ENCODE results near the gene ARSG.

ARSG gene

DNA sequence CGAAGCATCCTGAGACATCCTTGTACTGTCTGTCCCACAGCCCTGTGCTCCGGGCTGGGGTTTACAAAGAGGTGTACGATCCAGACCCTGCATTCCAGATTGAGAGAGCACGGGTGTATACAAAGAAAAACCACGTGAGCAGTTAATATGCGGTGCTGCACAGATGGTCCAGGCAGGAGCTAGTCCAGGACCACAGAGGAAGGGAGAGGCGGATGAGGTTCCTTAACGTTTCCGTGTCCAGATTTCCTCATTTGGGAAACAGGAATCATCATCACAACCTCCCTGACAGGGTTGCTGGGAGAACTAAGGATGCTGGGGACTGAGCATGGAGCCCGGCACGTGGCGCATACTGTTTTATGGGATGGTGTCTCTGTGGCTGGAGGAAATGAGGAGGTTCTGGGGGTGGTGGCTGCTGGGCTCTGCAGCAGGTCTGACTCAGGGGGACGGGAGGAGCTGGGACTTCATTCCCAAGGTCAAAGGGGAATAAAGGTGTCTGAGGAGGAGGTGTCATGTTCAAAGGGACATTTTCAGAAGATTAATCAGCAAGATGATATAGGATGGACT lies 139.8 kb downstream of the ARSG start:
- no peak for DNase-seq (ENCODE audit: low read depth)

DNA sequence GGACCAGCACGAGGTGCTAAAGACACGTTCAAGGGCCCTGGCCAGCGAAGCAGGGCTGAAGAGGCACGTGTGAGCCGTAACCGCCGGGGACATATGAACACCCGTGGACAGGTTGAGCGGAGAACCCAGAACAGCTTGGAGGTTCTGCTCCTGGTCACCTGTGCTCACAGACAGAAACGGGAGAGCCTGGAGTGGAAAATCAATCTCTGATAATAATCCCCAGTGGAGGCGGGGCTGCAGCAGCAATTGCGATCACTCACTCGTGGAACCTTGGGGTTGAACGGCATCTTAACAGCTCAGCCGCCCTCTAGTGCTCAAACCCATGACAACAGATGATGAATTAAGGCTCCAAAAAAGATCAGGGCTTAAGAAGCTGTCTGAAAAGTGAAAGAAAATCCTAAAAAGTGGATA lies 140.4 kb downstream of the ARSG start:
- DNase-seq (ENCODE audit: low read depth), result peak; percentile 25

DNA sequence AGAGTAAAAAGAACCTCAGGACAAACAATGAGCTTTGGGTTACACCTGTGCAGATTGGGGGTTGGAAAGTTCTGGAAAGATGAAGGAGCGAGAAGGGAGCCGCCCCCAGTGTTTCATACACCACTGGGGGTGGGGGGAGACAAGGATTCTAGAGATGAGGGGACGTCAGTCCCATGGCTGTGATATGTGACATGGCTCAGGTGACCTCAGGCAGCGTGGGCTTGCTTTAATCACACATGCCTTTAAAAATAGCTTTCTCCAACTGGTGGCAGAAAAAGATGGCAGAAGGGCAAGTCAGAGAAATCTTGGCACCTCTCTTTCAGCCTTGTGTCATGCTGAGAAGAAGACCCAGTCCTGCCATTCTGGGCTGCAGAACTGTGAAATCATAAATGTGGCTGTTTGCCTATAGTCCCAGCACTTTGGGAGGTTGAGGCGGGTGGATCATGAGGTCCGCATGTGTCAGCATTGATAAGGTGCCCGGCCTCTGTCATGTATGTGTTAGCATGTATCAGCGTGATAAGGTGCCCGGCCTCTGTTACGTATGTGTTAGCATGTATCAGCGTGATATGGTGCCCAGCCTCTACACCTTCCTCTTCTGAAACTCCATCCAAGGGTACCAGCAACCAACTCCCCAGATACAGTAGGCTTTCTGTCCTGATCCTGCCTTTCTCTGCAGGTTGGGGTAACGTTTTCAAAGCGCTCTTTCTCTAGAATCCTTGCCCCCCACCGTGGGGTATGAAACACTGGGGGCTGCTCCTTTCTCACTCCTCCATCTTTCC lies 141.0 kb downstream of the ARSG start:
- DNase-seq (ENCODE audit: low read depth), result no peak

DNA sequence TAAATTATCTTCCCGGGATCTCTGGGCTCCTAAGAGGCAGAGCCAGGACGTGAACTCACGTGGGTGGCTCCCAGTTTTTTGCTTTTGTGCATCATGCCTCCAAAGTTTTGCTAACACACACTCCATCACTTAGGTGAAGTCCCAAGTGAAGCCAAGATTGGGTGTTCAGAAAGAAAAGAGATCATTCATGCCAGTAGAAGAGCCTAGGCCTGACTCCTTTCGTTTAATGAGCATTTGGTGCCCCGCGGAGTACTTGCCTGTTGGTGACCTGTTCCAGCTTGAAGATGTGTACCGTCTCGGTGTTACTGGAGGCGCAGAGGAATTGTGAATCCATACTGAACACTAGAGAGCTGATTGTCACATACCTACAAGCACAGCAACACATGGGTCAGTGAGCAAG lies 141.9 kb downstream of the ARSG start:
- DNase-seq (ENCODE audit: low read depth), result no peak

DNA sequence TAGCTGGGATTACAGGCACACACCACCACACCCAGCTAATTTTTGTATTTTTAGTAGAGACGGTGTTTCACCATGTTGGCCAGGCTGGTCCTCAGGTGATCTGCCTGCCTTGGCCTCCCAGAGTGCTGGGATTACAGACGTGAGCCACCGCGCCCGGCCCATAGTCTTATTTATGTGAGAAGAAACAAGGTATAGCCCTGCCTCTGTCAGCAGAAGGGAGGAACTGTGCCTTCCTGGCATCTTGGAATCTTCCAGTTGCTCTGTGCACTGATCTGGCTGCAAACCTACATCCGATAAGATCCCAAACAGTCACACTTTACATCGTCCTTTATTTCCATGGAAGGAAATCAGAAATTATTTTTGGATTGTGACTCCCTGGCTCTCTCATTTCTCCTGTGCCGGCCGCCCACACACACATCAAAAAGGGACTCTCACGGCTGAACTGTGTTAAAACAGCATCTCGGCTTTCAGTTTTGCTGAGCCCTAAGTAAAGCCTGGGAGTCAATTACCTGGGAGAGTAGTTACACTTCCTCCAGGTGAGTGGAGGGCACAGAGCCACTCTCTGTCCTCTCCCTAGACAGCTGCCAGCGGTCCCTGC lies 142.7 kb downstream of the ARSG start:
- no peak for DNase-seq (ENCODE audit: low read depth)

DNA sequence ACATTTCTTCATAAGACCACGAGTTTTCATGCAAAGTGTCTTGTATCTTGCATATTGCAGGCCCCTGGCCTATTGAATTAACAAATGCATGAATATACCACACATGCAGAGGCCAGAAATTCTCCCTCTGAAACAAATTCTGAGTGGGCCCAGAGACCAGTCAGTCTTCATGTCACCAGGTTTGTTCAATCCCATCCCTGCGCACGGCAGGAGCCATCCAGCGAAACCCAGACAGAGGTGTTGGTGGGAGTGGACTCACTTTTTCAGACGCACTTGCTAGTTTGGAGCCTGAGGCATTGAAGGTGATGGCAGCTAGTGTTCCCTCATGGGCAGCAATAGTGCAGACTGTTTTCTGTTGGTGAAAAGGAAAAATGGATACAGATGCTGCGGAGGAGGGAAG lies 144.1 kb downstream of the ARSG start:
- no peak for DNase-seq (ENCODE audit: low read depth)

DNA sequence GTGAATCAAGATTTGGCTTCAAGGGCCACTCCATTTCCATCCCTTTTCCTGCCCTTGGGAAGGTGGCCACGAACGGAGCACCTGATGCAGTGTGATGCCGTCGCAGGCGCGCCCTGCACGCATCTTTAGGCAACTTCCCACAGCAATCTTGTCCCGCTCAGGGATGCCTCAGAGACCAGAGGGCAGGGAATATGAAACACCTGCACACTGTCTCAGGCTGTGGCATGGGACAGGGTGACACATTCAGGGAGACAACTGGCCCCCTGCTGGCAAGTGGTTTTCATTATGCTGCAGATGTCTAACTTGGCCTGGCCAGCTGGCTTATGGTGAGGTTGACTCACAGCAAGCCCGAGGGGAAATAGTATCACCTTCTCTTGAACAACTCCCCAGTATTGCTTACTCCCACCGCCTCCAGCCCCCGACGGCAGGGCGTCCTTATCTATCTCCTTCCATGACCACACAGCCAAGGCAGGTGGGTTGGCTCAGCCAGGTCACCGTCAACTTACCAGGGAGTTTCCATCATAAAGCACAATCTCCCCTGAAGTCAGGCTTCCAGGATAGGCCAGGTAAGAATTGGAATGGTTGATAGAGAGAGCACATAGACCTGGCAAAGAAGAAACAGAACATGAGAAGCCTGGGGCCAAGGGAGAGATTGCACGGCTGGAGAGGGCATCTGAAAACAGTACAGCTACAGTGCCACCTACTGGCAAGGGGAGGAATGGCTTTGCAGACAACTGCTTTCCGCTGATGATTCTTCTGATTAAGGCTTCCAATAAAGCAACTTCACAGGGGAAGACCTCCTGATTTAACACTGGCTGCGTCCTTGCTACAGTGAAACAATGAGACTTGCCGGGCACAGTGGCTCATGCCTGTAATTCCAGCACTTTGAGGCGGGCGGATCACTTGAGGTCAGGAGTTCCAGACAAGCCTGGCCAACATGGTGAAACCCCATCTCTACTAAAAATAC lies 144.9 kb downstream of the ARSG start:
- DNase-seq (ENCODE audit: low read depth), result peak; percentile 72

DNA sequence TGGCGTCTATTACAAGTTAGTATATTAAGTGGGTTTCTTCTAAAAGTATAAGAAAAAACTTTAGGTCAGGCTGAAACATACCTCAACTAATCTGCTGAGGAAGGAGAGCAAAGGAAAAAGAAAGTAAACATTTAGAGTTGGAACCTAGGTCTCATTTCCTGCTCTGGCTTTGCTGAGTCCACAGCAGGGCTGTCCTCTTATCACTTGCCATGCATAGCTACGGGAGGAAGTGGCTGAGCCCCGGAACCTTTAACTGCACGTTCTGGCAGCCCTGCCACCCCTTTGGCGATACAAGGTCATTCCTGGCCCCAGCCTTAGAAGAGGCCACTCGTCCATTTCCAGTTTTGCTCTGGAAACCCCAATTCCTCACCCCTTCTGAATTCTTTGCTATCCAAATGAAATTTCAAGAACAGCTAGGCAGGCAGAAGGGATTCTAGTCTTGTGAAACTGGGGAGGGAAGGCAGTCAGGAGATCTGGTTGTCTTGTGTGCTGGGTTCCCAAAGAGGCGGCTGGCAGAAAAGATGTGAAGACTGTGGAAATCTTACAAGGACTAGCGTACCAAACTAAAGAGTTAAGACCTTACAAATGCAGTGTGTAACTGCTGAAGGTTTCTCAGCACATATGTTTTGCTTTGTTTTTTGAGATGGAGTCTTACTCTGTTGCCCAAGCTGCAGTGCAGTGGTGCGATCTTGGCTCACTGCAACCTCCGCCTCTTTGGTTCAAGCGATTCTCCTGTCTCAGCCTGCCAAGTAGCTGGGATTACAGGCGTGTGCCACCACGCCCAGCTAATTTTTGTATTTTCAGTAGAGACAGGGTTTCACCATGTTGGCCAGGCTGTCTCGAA lies 146.9 kb downstream of the ARSG start:
- no peak for DNase-seq (ENCODE audit: low read depth)

DNA sequence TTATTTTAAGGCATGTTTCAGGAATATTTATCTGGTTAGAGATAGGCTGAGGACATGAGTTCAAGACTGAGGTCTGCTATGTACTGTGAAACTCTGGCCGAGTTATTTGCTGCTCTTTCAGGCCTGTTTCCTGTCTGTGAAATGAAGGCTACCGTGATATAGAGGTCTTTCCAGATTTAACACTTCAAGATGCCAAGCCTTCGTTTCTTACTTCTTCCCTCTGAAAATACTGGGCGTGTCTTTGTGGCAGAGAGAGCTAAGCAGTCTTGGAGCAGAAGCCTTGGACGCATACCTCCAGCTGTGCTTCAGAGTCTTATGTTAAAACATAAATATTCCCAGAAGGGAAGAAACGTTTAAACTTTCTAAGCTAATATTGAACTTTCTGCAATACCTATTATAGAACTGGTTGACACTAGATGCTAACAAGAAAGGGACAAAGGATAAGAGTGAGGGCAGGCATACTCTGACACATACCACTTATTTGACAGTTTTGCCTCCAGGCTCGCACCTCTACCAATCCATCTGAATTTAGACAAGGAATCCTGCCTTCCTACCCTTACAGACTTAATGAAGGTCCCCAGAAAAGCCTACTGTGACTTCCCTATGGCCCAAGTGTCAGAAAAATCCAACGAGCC lies 148.5 kb downstream of the ARSG start:
- no peak for DNase-seq (ENCODE audit: low read depth)

DNA sequence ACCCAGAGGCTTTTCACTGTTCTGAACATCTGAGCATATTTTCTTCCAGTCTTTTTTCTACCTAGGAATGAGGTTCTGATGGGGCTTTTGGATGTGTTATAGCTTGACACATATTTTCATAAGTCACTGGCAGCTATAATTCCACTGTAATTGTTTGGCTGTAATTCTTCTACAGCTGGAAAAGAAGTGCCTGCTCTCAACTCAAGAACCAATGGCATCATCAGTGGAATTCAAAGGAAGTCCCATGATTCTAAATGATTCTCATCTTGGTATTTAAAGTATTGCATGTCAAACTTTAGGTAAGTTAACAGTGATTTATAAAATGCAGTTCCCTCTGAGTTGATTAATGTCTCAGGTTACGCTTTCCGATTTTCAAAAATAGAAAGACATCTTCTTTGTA lies 149.2 kb downstream of the ARSG start:
- no peak for DNase-seq (ENCODE audit: low read depth)

DNA sequence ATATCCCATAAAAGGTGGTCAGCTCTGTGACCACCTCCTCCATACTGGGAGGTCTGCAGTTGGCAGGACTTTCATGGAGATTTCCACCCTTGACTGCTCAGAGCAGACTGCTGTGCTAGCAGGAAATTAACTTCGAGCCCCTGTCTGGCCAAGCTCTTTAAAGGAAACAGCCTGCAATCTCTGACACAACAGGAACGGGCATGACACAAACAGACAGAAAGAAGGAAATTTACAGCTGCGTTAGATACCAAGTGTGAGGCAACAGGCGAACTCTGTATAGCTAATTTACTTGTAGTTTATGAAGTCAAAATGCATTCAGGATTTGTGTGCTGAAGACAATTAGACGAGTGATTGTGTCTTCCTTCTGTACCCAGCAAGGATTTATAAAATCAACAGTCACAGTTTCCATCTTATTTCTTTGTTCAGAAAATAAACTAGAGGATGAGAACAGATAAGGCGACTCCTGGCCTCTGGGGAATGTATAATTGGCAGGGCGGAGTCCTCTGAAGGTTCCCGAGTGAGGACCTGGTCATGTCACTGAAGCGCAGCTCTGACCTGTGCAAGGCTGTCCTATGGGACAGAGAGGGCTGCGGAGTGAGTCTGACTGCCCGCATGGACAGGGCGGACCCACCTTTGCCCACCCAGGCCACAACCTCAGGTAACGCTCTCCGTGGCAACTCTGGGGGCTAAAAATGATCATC lies 149.9 kb downstream of the ARSG start:
- DNase-seq (ENCODE audit: low read depth), result no peak

DNA sequence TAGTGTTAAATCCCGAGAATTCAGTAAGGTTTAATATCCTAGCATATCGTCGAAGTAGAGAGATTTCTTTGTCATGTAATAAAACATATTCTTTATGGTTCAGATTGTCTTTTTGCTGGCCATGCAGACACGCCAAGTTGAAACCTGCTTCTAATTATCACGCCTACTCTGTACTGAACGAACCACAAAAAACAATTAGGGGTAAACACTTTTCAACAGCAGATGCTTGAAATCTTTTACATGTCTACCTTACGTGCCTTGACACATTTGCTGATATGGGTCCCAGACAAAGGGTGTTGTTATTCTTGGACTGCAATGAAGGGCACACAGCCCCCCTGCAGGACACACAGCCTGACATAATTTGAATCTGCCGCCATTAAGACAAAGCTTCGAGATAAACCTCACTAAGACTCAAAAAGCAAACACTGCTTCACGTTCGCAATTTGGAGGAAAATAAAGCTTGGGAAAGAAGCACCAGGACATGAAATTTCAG lies 152.7 kb downstream of the ARSG start:
- DNase-seq (ENCODE audit: low read depth), result no peak

DNA sequence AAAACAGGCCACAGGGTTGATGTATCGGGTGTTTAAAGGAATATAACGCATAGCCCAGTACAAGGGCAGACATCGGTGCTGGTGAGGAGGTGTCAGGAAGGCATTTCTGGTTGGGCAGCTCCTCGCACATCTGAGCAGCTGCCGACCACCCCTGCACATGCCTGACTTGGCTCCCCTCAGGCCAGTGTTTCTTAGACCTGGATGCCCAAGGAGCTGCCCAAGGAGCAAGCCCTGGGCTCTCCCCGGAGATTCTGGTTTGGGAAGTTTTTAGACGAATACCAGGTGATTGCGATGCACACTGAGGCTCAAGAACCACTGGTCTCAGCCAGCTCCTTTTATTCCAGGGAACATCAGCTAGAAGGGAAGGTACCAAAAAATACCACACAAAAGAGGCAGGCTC lies 154.4 kb downstream of the ARSG start:
- no peak for DNase-seq (ENCODE audit: low read depth)

DNA sequence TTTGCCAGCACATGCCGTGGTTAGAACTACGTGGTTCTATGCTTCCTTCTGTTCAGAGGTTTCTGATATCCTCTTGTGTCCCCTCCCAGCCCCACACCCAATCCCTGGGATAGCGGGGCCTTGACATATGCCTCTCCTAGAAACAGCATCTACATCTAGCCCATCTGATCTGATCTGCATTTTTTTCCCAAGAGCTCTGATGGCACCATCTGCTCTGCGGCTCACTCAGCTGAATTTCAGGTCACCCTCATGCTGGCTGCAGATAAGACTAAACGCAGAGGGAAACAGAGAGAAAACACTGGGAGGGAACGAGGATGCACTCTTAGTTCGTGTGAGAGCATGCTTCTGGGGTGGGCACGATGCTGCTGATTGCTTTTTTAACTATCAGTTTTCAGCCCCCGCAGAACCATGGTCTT lies 155.3 kb downstream of the ARSG start:
- DNase-seq (ENCODE audit: low read depth), result no peak

DNA sequence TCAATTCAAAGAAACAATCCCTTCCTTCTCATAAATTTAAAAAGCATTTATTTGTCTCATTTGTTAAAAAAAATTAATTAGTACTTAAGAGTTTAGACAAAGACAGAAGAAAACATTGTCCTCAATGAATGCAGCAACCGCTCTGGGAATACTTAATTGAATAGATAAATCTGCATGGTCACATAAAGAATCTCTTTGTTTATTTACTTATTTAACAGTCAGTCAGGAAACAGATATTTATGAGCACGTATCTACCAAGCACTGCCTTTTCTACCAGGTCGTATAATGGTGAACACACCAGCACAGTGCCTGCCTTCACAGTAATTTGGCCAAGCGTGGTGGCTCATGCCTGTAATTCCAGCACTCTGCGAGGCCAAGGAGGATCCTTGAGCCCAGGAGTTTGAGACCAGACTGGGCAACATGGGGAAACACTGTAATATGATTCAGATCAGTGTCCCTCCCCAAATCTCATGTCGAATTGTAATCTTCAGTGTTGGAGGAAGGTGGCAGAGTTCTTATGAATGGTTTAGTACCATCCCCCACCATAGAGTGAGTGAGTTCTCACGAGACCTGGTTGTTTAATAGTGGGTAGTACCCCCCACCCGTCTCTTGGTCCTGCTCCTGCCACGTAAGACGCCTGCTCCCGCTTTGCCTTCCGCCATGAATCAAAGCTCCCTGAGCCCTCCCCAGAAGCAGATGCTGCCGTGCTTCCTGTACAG lies 157.9 kb downstream of the ARSG start:
- DNase-seq (ENCODE audit: low read depth), result no peak

DNA sequence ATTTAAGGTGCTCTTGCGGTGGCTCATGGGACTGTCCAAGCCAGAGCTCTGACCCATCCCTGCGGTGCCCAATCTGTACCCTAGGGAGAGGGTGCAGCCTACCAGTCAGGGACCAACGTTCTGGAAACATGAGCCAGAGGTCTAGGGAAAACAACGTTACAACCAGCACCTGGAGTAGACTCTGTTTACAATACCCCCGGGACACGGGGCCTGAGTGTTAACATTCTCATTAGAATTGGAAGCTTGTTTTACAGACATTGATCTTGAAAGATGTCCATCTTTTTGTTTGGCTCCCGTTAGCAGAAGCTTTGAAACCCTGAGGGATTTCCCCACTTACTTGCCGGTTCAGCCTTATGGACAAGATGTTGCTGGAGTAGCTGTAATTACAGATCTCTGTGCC lies 159.1 kb downstream of the ARSG start:
- DNase-seq (ENCODE audit: low read depth), result no peak

DNA sequence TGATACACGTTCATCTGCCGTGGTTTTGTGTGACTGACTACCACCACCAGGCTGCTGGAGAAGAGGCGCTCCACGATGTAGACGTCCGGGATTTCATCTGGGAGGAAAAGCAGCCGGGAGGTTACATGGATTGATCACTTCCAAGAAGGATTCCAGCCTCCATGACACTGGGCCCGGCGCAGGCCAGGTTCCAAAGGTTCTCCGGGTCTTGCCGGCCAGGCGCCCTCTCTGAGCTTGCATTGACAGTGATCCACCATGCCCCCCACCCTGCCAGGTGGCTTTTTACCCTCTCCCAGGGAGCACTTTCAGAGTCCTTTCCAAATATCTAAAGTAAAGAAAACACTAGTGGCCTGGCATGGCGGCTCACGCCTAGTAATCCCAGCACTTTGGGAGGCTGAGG lies 159.5 kb downstream of the ARSG start:
- no peak for DNase-seq (ENCODE audit: low read depth)

DNA sequence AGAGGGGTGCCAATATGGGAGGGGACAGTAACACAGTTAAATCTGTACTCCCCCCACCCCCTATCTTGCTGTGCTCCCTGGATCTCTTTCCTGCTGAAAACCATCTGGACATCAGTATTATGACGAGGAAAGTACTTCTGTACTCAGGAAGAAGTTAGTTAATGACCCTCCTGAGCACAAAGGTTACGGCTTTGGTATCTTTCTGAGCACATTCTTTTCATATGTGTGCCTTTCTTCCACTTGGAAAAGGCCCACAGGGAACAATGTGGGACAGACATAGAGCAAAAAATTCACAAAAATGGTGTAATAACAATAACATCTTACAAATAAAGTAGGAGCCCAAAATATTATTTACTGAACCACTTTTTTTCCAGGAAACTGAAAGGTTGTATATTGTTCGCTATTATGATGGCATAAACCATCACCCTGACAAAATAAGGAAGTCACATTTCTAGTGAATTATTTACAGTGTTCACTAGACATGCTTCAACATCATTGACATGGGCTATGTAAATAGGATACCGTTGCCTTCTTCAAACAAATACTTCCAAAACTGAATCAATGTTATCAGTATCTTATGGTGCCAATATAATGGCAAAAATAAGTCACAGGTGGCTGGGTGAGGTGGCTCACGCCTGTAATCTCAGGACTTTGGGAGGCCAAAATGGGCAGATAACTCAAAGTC lies 160.5 kb downstream of the ARSG start:
- no peak for DNase-seq (ENCODE audit: low read depth)

DNA sequence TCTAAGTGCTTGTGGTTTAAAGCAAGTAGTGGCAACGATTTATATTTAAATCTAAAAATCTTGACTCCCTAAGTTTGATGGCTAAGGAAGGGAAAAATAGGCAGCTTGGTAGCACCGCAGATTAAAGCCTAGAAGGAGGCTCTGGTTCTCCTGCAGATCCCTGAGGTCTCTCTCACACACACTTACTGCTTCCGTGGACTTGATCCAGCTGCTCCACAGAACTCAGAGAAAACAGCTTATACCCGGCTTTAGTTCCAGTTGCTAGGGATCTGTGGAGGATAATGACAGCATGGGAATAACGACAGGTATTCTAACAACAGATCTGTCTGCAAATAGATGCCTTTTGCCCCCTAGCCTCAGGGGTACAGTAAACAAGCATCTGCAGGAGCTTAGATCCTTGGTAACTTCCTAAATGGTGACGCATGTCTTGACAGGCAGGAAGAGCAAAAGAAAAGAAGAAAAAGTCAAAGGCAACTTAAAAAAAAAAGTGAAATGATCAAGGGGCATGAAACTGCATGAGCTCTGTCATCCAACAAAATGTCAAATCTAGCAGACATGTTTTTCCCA lies 161.5 kb downstream of the ARSG start:
- no peak for DNase-seq (ENCODE audit: low read depth)

Data from stimulated activated CD8-positive, alpha-beta memory T cell treated with anti-CD3 and anti-CD28 coated beads, Interleukin-15, amount 100 ng/mL, for 1 hour (primary cell).